Neuronal stem cell (in vitro differentiated cells): Measurements from ENCODE around the gene TRIP13.

ENCODE experiments used
- DNase-seq: peaks from one replicate; pipeline ENCODE4 v3.0.0-alpha.2; 2013; ENCODE audit warnings: low spot score
- H2AFZ ChIP-seq: one replicate; pipeline ENCODE4 v1.6.1; 2013; ENCODE audit warnings: mild to moderate bottlenecking, low read length, inconsistent platforms
- H2AK5ac ChIP-seq: 2 replicates; pipeline ENCODE4 v1.6.1; 2013; ENCODE audit warnings: low read depth, mild to moderate bottlenecking, inconsistent platforms, low read length, moderate library complexity, mixed read lengths
- H2BK120ac ChIP-seq: 2 replicates; pipeline ENCODE4 v1.6.1; 2013; ENCODE audit warnings: low read depth, mild to moderate bottlenecking, inconsistent platforms, low read length, moderate library complexity, mixed read lengths
- H2BK12ac ChIP-seq: one replicate; pipeline ENCODE4 v1.6.1; 2013; ENCODE audit warnings: low read length, inconsistent platforms
- H2BK15ac ChIP-seq: 2 replicates; pipeline ENCODE4 v1.6.1; 2013; ENCODE audit warnings: mild to moderate bottlenecking, low read length, inconsistent platforms, mixed read lengths
- H2BK5ac ChIP-seq: one replicate; pipeline ENCODE4 v1.6.1; 2013; ENCODE audit warnings: inconsistent platforms, mild to moderate bottlenecking, low read length, moderate library complexity
- H3K14ac ChIP-seq: one replicate; pipeline ENCODE4 v1.6.1; 2013; ENCODE audit warnings: low read length, inconsistent platforms
- H3K18ac ChIP-seq: 2 replicates; pipeline ENCODE4 v1.6.1; 2013; ENCODE audit warnings: low read length, inconsistent platforms
- H3K23ac ChIP-seq: 2 replicates; pipeline ENCODE4 v1.6.1; 2013; ENCODE audit warnings: low read depth, mild to moderate bottlenecking, mixed read lengths, low read length, inconsistent platforms; ENCODE audit not compliant: poor library complexity
- H3K27ac ChIP-seq: replicated peaks from 3 replicates; pipeline ENCODE4 v1.5.1; 2013; ENCODE audit warnings: low read length, inconsistent platforms
- H3K27me3 ChIP-seq, 3 experiments: 2 replicates each; pipeline ENCODE4 v1.6.1; 2013; ENCODE audit warnings: low read length in 3 of 3, mild to moderate bottlenecking in 2 of 3, inconsistent platforms in 1 of 3, low read depth in 1 of 3, mixed read lengths in 1 of 3, moderate library complexity in 1 of 3; ENCODE audit not compliant: control insufficient read depth in 3 of 3, insufficient read depth in 3 of 3
- H3K36me3 ChIP-seq, 2 donors: replicated peaks in 1 of 2; 2 replicates each; pipeline ENCODE4 v1.6.1; 2013; ENCODE audit warnings: low read length in 2 of 2; ENCODE audit not compliant: control insufficient read depth in 2 of 2, insufficient read depth in 2 of 2
- H3K4ac ChIP-seq: 2 replicates; pipeline ENCODE4 v1.6.1; 2013; ENCODE audit warnings: inconsistent platforms, mild to moderate bottlenecking, low read length, moderate library complexity
- H3K4me1 ChIP-seq, 2 donors: 1 replicate in 1 of 2; 2 replicates in 1 of 2; pipeline ENCODE4 v1.6.1; 2013; ENCODE audit warnings: low read length in 2 of 2, low read depth in 1 of 2; ENCODE audit not compliant: control insufficient read depth in 2 of 2, insufficient read depth in 1 of 2
- H3K4me2 ChIP-seq: one replicate; pipeline ENCODE4 v1.6.1; 2013; ENCODE audit warnings: mild to moderate bottlenecking, low read length, inconsistent platforms; ENCODE audit not compliant: insufficient read depth, poor library complexity, severe bottlenecking
- H3K4me3 ChIP-seq, 2 donors: 2 replicates each; pipeline ENCODE4 v1.5.1; 2013; ENCODE audit warnings: low read length in 2 of 2, mild to moderate bottlenecking in 2 of 2, inconsistent platforms in 1 of 2, moderate library complexity in 1 of 2
- H3K79me1 ChIP-seq: one replicate; pipeline ENCODE4 v1.6.1; 2013; ENCODE audit warnings: low read depth, mild to moderate bottlenecking, inconsistent platforms, low read length, moderate library complexity
- H3K9ac ChIP-seq: one replicate; pipeline ENCODE4 v1.6.1; 2013; ENCODE audit warnings: mild to moderate bottlenecking, low read depth, low read length, inconsistent platforms; ENCODE audit not compliant: poor library complexity
- H3K9me3 ChIP-seq, 2 donors: replicated peaks in 1 of 2; 2 replicates each; pipeline versions ENCODE3 to v1.6.1; 2013; ENCODE audit warnings: low read length in 2 of 2, mild to moderate bottlenecking in 2 of 2, inconsistent platforms in 1 of 2, low read depth in 1 of 2, mixed read lengths in 1 of 2, moderate library complexity in 1 of 2; ENCODE audit not compliant: control insufficient read depth in 2 of 2, insufficient read depth in 1 of 2
- H4K8ac ChIP-seq: one replicate; pipeline ENCODE4 v1.6.1; 2013; ENCODE audit warnings: low read depth, mild to moderate bottlenecking, inconsistent platforms, low read length, moderate library complexity
- H4K91ac ChIP-seq: one replicate; pipeline ENCODE4 v1.6.1; 2013; ENCODE audit warnings: low read length, low read depth, mild to moderate bottlenecking, inconsistent platforms; ENCODE audit not compliant: poor library complexity
- WGBS, 2 donors: extraction: QIAGEN DNeasy Blood & Tissue Kit; methylation state at CpG; one replicate each; pipeline ENCODE4 v1.1.7; 2013; ENCODE audit warnings: missing lambda C conversion rate in 2 of 2, mixed read lengths in 1 of 2; ENCODE audit not compliant: insufficient read length in 2 of 2, insufficient replicate concordance in 1 of 2; ENCODE audit errors: extremely low coverage in 2 of 2; 5-methylcytosine and 5-hydroxymethylcytosine counted together

Gene TRIP13

DNA sequence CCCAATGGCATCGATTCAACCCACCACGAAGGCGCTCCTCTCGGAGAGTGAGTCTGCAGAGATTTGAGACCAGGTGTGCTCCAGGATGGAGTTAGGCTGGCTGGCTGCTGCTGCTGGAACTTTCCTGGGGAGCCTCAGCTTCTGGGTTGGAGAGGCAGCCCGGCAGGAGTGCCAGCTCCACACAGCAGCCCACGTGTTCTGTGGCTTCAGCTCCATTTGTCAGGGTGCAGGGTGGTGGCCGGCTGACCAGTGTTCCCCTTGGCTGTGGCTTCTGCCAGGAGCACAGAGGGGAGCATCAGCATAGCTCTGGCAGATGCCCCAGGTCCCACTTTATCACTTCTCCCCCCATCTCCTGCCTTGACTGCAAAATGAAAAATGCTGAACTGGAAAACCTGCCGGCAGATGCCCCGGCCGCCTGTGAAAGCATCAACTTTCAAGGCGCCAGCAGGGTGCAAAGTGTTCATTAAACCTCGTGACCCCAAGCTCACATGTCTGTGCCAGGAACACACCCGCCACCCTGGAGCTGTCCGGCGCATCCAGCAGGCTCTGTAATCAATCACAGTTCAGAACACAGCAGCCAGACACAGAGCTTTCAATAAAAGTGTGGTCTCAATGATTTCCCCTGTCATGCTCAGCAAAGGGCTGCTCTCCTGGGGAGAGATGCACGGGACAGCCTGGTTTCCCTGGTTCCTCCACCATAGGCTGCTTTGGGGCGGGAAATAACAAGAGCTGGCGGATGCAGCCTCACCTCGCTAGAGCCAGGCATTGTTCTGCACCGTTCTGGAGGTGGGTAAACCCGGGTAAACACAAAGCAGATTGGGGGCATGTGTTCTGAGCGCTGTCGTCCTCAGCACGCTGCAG is 53.2 kb downstream of the TRIP13 start:
- H4K91ac ChIP-seq: no peak overlapping the region
- no peak overlapping the region for H3K14ac ChIP-seq
- no CpG with 5 or more reads among the region's 24 CpGs for WGBS, 2 donors
- H3K36me3 ChIP-seq: no peaks in the 10 kb centered on the region
- no peak overlapping the region for H2BK15ac ChIP-seq
- H3K27me3 ChIP-seq: peaks cover 0 to 14% (median 5%) of the 10 kb centered on the region in 3 experiments
- no peak overlapping the region for H2BK5ac ChIP-seq
- H3K4ac ChIP-seq: no peak overlapping the region
- peaks cover 13 to 18% of the 10 kb centered on the region in 2 donors for H3K4me1 ChIP-seq
- peak overlapping the region; percentile 46 for H3K18ac ChIP-seq
- peak overlapping the region in 1 of 2 donors; percentile 33 for H3K4me3 ChIP-seq
- no peak overlapping the region for H4K8ac ChIP-seq
- H2AK5ac ChIP-seq: no peak overlapping the region
- H3K9ac ChIP-seq: no peak overlapping the region
- no peak overlapping the region for H3K4me2 ChIP-seq
- DNase-seq: no peak
- no peak overlapping the region for H3K23ac ChIP-seq
- H2AFZ ChIP-seq: peak overlapping the region; percentile 86
- no peak overlapping the region for H2BK12ac ChIP-seq
- H3K27ac ChIP-seq: no peak overlapping the region
- H3K79me1 ChIP-seq: no peaks in the 10 kb centered on the region
- H2BK120ac ChIP-seq: no peak overlapping the region
- peaks cover 2 to 8% of the 10 kb centered on the region in 2 donors for H3K9me3 ChIP-seq

DNA sequence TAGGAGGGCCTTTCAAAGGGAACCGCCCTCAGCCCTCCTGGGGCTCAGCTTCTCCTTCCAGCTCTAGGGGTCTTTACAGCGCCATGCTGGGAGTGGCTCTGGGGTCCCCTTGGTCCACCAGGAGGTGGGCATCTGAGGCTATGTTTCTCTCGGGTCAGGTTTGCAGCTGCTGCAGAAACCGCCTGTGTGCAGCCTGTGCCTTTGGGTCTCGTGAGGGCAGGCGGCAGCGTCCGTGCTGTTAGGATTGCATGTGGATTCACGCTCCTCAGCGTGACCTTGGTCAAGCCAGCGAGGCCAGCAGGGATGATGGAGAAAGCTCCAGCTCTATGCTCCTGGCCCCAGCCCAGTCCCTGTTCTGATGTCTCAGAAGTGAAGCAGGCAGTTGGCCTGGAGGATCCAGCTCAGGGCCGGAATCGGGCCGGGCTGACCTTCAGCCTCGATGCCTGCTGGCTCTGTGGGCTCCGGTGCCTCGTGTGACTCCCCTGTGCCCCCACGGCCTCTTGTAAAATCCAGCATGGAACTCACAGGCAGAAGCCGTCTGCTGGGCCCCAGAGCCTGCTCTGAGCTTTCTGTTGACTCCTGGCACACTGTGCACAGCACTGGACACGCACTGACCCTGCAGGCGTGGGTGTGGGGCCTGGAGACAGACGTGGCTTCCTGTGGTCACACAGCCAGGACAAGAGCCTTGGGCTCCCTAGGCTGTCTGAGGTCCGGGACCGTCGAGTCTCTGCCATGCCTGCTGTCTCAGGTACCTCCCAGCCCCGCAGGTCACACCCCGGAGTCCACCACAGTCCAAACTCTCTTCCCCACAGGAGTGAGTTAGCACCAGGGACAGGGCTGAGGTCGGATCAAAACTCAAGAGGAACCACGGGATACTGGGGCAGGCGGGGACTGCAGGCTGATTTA is 54.3 kb downstream of the TRIP13 start:
- Histone ChIP-seq H3K4me1 (peaks cover 13 to 18% of the 10 kb centered on the region in 2 donors), H3K23ac (no peak overlapping the region), H2BK120ac (no peak overlapping the region), H2BK12ac (no peak overlapping the region), H3K18ac (peak overlapping the region; percentile 22), H3K4me2 (no peak overlapping the region), H4K91ac (no peak overlapping the region), H2AK5ac (peak overlapping the region; percentile 5), H2AFZ (peak overlapping the region; percentile 86), H3K9ac (no peak overlapping the region), H2BK15ac (peak overlapping the region; percentile 41), H3K4me3 (no peak overlapping the region), H3K27me3 (peaks cover 0 to 14% (median 5%) of the 10 kb centered on the region in 3 experiments), H3K79me1 (no peaks in the 10 kb centered on the region), H3K14ac (no peak overlapping the region), H3K27ac (no peak overlapping the region), H3K36me3 (no peaks in the 10 kb centered on the region), H3K9me3 (peaks cover 2 to 12% of the 10 kb centered on the region in 2 donors), H2BK5ac (no peak overlapping the region), H4K8ac (no peak overlapping the region), H3K4ac (no peak overlapping the region)
- no peak for DNase-seq
- WGBS, 2 donors: no CpG with 5 or more reads among the region's 30 CpGs

DNA sequence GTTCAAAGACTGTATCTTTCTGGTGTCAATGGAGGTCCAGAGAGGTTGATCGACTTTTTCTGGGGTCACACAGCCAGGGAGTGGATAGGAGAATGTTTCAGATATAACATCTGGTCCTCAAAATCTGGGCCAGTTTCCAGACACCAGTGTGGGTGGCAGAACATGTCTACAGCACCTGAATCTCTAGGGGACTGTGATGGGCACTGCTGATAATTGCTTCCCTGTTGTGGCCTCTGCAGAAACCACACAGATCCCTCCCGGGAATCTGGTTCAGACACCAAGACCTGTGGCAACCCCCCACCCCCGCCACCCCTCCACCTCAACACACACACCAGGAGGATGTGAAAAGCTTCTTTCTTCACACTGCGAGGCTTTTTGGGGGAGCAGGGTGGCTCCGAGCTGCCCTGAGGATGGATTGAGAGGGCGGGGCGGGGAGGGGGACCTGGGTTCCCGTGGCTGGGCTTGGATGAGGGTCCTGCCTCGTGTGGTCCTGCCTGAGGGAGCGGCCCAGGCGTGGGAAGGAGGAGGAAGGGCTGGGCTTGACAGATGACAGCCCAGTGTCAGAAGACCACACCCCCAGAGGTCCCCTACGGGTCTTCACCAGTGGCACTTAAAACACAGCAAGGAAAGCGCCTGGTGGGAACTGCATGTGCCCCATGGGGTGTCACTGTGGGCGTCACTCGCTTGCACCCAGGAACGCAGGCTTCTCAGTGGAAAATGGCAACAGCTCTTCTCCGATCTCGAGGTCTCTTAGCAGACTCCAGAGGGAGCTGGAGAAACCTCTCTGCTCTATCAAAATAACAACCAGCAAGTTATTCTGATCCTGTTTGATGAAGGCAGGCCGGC is 55.2 kb downstream of the TRIP13 start:
- H3K27me3 ChIP-seq: peaks cover 0 to 14% (median 5%) of the 10 kb centered on the region in 3 experiments

More for the DNA sequence above, 55.2 kb downstream of the TRIP13 start:
- H3K4me3 ChIP-seq: no peak overlapping the region
- no peak overlapping the region for H2BK12ac ChIP-seq
- H2BK15ac ChIP-seq: peak overlapping the region; percentile 22
- H3K27ac ChIP-seq: no peak overlapping the region
- no peak overlapping the region for H2AK5ac ChIP-seq
- no peak overlapping the region for H2BK5ac ChIP-seq
- H2BK120ac ChIP-seq: no peak overlapping the region
- no peak overlapping the region for H4K91ac ChIP-seq
- no peaks in the 10 kb centered on the region for H3K79me1 ChIP-seq
- no peak overlapping the region for H4K8ac ChIP-seq
- no peak overlapping the region for H3K9ac ChIP-seq
- no CpG with 5 or more reads among the region's 19 CpGs for WGBS, 2 donors
- no peaks in the 10 kb centered on the region for H3K36me3 ChIP-seq
- H3K23ac ChIP-seq: no peak overlapping the region
- H3K18ac ChIP-seq: no peak overlapping the region
- peaks cover 13 to 22% of the 10 kb centered on the region in 2 donors for H3K4me1 ChIP-seq
- H2AFZ ChIP-seq: no peak overlapping the region
- H3K4me2 ChIP-seq: no peak overlapping the region
- no peak overlapping the region for H3K14ac ChIP-seq
- no peak for DNase-seq
- H3K9me3 ChIP-seq: peaks cover 2 to 12% of the 10 kb centered on the region in 2 donors
- H3K4ac ChIP-seq: no peak overlapping the region
